SK-N-SH treated with all-trans-retinoic acid at 6 μM for 48 hours (cell line): ENCODE results near the gene OPN1LW.

Experiments
- ATAC-seq: fragments of 200-7000 bp; cut with Tn5 transposase; 3 replicates; pipeline ENCODE4 v1.9.1; 2020; ENCODE audit warnings: mild to moderate bottlenecking, moderate library complexity
- ARNTL ChIP-seq: fragments of 450-650 bp; formaldehyde crosslinking; IDR thresholded peaks from 2 replicates; pipeline ENCODE4 v1.5.0; 2020; ENCODE audit warnings: low read depth, mild to moderate bottlenecking, moderate library complexity, borderline replicate concordance
- BACH2 ChIP-seq: fragments of 250-450 bp; sonication (Bioruptor Pico); IDR thresholded peaks from 2 replicates; pipeline ENCODE4 v1.9.0; 2021; ENCODE audit warnings: mild to moderate bottlenecking, borderline replicate concordance
- CREB5 ChIP-seq: fragments of 250-450 bp; sonication (Bioruptor Pico); IDR thresholded peaks from 2 replicates; pipeline ENCODE4 v1.5.1; 2020; ENCODE audit warnings: low read depth, mild to moderate bottlenecking, moderate library complexity
- CSDC2 ChIP-seq: fragments of 250-450 bp; sonication (Bioruptor Pico); IDR thresholded peaks from 2 replicates; pipeline ENCODE4 v1.5.0; 2020; ENCODE audit warnings: mild to moderate bottlenecking, moderate library complexity
- CSRNP3 ChIP-seq: fragments of 250-450 bp; sonication (Bioruptor Pico); IDR thresholded peaks from 2 replicates; pipeline ENCODE4 v1.5.1; 2021; ENCODE audit warnings: mild to moderate bottlenecking, moderate library complexity
- GLIS3 ChIP-seq: fragments of 250-450 bp; sonication (Bioruptor Pico); IDR thresholded peaks from 2 replicates; pipeline ENCODE4 v1.5.0; 2020; ENCODE audit warnings: mild to moderate bottlenecking, moderate library complexity
- OSR1 ChIP-seq: fragments of 250-450 bp; sonication (Bioruptor Pico); IDR thresholded peaks from 2 replicates; pipeline ENCODE4 v1.8.0; 2022; ENCODE audit warnings: moderate library complexity, mild to moderate bottlenecking, inconsistent platforms
- POU6F1 ChIP-seq: fragments of 250-450 bp; sonication (Bioruptor Pico); IDR thresholded peaks from 2 replicates; pipeline ENCODE4 v1.8.0; 2021; ENCODE audit warnings: low read depth, mild to moderate bottlenecking, moderate library complexity, borderline replicate concordance
- PPARA ChIP-seq: fragments of 250-450 bp; sonication (Bioruptor Pico); IDR thresholded peaks from 2 replicates; pipeline ENCODE4 v1.5.0; 2020; ENCODE audit warnings: mild to moderate bottlenecking, borderline replicate concordance
- RARB ChIP-seq: fragments of 250-450 bp; sonication (Bioruptor Pico); IDR thresholded peaks from 2 replicates; pipeline ENCODE4 v1.8.0; 2021; ENCODE audit warnings: mild to moderate bottlenecking, moderate library complexity
- TCF4 ChIP-seq: fragments of 250-450 bp; sonication (Bioruptor Pico); IDR thresholded peaks from 2 replicates; pipeline ENCODE4 v1.8.0; 2021; ENCODE audit warnings: mild to moderate bottlenecking, moderate library complexity, borderline replicate concordance
- TOX ChIP-seq: fragments of 250-450 bp; sonication (Bioruptor Pico); IDR thresholded peaks from 2 replicates; pipeline ENCODE4 v1.8.0; 2021; ENCODE audit warnings: mild to moderate bottlenecking, moderate library complexity, borderline replicate concordance
- ZC3H10 ChIP-seq: fragments of 250-450 bp; sonication (Bioruptor Pico); IDR thresholded peaks from 2 replicates; pipeline ENCODE4 v1.5.1; 2021; ENCODE audit warnings: mild to moderate bottlenecking, moderate library complexity
- ZFP3 ChIP-seq: fragments of 250-450 bp; sonication (Bioruptor Pico); IDR thresholded peaks from 2 replicates; pipeline ENCODE4 v1.5.0; 2020; ENCODE audit warnings: mild to moderate bottlenecking, moderate library complexity
- ZFP30 ChIP-seq: fragments of 450-650 bp; formaldehyde crosslinking; IDR thresholded peaks from 2 replicates; pipeline ENCODE4 v1.5.0; 2022; ENCODE audit warnings: mild to moderate bottlenecking, moderate library complexity
- ZNF565 ChIP-seq: fragments of 450-650 bp; formaldehyde crosslinking; conservative IDR thresholded peaks from 2 replicates; pipeline ENCODE4 v1.5.0; 2020; ENCODE audit warnings: low read depth, mild to moderate bottlenecking, moderate library complexity
- ZNF70 ChIP-seq: fragments of 450-650 bp; formaldehyde crosslinking; IDR thresholded peaks from 2 replicates; pipeline ENCODE4 v1.5.0; 2020; ENCODE audit warnings: mild to moderate bottlenecking, moderate library complexity
- ZNF8 ChIP-seq: fragments of 450-650 bp; formaldehyde crosslinking; IDR thresholded peaks from 2 replicates; pipeline ENCODE4 v1.5.0; 2020; ENCODE audit warnings: mild to moderate bottlenecking, moderate library complexity
- TF ChIP-seq, protein P1 (sequence below): fragments of 250-450 bp; sonication (Bioruptor Pico); IDR thresholded peaks from 2 replicates; pipeline ENCODE4 v1.8.0; 2020; ENCODE audit warnings: mild to moderate bottlenecking, moderate library complexity, borderline replicate concordance

OPN1LW gene

GRCh38 chrX:154125391-154126040 is 18.5 kb upstream of the OPN1LW start:
- TF ChIP-seq GLIS3 (CRISPR knock-in tag) (no peak), CREB5 (CRISPR knock-in tag) (no peak), CSDC2 (no peak), PPARA (CRISPR knock-in tag) (no peak), TOX (CRISPR knock-in tag) (no peak), TCF4 (CRISPR knock-in tag) (no peak), ZC3H10 (no peak), ZNF8 (no peak), ZNF565 (CRISPR knock-in tag) (no peak)
- TF ChIP-seq, protein P1, sequence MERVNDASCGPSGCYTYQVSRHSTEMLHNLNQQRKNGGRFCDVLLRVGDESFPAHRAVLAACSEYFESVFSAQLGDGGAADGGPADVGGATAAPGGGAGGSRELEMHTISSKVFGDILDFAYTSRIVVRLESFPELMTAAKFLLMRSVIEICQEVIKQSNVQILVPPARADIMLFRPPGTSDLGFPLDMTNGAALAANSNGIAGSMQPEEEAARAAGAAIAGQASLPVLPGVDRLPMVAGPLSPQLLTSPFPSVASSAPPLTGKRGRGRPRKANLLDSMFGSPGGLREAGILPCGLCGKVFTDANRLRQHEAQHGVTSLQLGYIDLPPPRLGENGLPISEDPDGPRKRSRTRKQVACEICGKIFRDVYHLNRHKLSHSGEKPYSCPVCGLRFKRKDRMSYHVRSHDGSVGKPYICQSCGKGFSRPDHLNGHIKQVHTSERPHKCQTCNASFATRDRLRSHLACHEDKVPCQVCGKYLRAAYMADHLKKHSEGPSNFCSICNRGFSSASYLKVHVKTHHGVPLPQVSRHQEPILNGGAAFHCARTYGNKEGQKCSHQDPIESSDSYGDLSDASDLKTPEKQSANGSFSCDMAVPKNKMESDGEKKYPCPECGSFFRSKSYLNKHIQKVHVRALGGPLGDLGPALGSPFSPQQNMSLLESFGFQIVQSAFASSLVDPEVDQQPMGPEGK = no peak
- TF ChIP-seq, all 23 proteins: peak for 0
- ATAC-seq = no peak

GRCh38 chrX:154126101-154126500 is 17.9 kb upstream of the OPN1LW start:
- TF ChIP-seq PPARA (CRISPR knock-in tag) (no peak), BACH2 (CRISPR knock-in tag) (no peak), ZNF565 (CRISPR knock-in tag) (no peak), GLIS3 (CRISPR knock-in tag) (no peak), OSR1 (no peak), TCF4 (CRISPR knock-in tag) (no peak), CSDC2 (no peak), ZC3H10 (no peak), ZFP30 (CRISPR knock-in tag) (no peak), ZFP3 (no peak), CREB5 (CRISPR knock-in tag) (no peak), ARNTL (no peak), RARB (CRISPR knock-in tag) (no peak), POU6F1 (CRISPR knock-in tag) (no peak), CSRNP3 (CRISPR knock-in tag) (no peak), ZNF70 (CRISPR knock-in tag) (no peak)
- TF ChIP-seq, protein P1 = no peak
- TF ChIP-seq, all 23 proteins: peak for 0
- ATAC-seq = no peak

- TF ChIP-seq BACH2 (CRISPR knock-in tag) (no peak), CSRNP3 (CRISPR knock-in tag) (no peak), ARNTL (no peak)
- TF ChIP-seq, protein P1 = no peak
- TF ChIP-seq, all 23 proteins: peak for 0
- no peak for ATAC-seq
Observed at GRCh38 chrX:154131955-154132354, 12.1 kb upstream of the OPN1LW start.
